ENCODE results near the gene OLIG2. TPM values are rescaled to one million over a fixed set of nuclear protein-coding genes. Genes with fewer than 3 reads are reported as not detected.

The OLIG2 gene
- total and polyA plus RNA-seq, 2 experiments from 2014 or later, result 0.15 to 1.4 TPM

DNA sequence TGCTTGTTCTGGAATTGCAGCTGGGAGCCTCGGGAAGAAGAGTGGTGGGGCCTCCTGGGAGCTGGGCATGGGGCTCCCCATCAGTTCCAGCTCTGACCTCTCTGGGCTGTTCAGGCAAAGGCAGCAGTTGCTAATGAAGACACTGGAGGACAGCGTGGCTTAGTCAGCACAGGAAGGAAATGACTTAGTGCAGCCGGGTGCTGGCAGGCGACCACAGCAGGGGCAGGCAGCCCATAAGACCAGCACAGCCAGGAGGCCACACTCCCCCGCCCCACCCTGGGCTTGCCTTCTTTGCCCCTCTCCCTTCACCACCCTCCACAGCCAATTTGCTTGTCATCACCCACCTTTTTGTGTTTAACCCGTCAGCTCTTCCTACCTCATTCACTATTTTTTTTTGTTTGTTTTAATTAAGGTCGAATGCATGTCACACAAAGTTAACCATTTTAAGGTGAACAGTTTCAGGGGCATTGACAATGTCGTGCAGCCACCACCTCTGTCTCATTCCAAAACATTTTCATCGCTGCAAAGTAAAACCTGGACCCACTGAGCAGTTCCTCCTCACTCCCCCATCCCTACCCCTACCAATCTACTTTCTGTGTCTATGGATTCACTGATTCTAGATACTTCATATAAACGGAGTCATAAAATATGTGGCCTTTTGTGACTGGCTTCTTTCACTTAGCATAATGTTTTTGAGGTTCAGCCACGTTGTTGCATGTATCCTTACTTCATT is 10.9 kb downstream of the OLIG2 start:
- H3K4me1 ChIP-seq (ENCODE audit: insufficient read depth), result peaks cover 21% of the 10 kb centered on the region
- H3K36me3 ChIP-seq (ENCODE audit: insufficient read depth), result no peaks in the 10 kb centered on the region
- H3K27me3 ChIP-seq (ENCODE audit: insufficient read depth), result peaks cover 68% of the 10 kb centered on the region
- H3K4me3 ChIP-seq, result no peak overlapping the region
- H3K9me3 Mint-ChIP-seq, result no peaks in the 10 kb centered on the region
- no peaks in the 10 kb centered on the region for H3K9me2 ChIP-seq (ENCODE audit: insufficient read depth)
- no peak overlapping the region for H2AFZ ChIP-seq
- H3F3A ChIP-seq (replicated peaks; ENCODE audit: low read depth), result no peaks in the 10 kb centered on the region
- H3K27ac ChIP-seq (ENCODE audit: low read depth), result no peak overlapping the region
- no peak overlapping the region; the same call in 2 of the 3 replicates for H3K4me3 Mint-ChIP-seq
- no peaks in the 10 kb centered on the region for H3K79me2 ChIP-seq (replicated peaks; ENCODE audit: insufficient read depth)
- H3K27ac Mint-ChIP-seq, result no peak overlapping the region
- no peak for TF ChIP-seq CREB1 (CRISPR knock-in tag; IDR thresholded peaks at IDR 0.05; ENCODE audit: low read depth)
- TF ChIP-seq, protein P1, sequence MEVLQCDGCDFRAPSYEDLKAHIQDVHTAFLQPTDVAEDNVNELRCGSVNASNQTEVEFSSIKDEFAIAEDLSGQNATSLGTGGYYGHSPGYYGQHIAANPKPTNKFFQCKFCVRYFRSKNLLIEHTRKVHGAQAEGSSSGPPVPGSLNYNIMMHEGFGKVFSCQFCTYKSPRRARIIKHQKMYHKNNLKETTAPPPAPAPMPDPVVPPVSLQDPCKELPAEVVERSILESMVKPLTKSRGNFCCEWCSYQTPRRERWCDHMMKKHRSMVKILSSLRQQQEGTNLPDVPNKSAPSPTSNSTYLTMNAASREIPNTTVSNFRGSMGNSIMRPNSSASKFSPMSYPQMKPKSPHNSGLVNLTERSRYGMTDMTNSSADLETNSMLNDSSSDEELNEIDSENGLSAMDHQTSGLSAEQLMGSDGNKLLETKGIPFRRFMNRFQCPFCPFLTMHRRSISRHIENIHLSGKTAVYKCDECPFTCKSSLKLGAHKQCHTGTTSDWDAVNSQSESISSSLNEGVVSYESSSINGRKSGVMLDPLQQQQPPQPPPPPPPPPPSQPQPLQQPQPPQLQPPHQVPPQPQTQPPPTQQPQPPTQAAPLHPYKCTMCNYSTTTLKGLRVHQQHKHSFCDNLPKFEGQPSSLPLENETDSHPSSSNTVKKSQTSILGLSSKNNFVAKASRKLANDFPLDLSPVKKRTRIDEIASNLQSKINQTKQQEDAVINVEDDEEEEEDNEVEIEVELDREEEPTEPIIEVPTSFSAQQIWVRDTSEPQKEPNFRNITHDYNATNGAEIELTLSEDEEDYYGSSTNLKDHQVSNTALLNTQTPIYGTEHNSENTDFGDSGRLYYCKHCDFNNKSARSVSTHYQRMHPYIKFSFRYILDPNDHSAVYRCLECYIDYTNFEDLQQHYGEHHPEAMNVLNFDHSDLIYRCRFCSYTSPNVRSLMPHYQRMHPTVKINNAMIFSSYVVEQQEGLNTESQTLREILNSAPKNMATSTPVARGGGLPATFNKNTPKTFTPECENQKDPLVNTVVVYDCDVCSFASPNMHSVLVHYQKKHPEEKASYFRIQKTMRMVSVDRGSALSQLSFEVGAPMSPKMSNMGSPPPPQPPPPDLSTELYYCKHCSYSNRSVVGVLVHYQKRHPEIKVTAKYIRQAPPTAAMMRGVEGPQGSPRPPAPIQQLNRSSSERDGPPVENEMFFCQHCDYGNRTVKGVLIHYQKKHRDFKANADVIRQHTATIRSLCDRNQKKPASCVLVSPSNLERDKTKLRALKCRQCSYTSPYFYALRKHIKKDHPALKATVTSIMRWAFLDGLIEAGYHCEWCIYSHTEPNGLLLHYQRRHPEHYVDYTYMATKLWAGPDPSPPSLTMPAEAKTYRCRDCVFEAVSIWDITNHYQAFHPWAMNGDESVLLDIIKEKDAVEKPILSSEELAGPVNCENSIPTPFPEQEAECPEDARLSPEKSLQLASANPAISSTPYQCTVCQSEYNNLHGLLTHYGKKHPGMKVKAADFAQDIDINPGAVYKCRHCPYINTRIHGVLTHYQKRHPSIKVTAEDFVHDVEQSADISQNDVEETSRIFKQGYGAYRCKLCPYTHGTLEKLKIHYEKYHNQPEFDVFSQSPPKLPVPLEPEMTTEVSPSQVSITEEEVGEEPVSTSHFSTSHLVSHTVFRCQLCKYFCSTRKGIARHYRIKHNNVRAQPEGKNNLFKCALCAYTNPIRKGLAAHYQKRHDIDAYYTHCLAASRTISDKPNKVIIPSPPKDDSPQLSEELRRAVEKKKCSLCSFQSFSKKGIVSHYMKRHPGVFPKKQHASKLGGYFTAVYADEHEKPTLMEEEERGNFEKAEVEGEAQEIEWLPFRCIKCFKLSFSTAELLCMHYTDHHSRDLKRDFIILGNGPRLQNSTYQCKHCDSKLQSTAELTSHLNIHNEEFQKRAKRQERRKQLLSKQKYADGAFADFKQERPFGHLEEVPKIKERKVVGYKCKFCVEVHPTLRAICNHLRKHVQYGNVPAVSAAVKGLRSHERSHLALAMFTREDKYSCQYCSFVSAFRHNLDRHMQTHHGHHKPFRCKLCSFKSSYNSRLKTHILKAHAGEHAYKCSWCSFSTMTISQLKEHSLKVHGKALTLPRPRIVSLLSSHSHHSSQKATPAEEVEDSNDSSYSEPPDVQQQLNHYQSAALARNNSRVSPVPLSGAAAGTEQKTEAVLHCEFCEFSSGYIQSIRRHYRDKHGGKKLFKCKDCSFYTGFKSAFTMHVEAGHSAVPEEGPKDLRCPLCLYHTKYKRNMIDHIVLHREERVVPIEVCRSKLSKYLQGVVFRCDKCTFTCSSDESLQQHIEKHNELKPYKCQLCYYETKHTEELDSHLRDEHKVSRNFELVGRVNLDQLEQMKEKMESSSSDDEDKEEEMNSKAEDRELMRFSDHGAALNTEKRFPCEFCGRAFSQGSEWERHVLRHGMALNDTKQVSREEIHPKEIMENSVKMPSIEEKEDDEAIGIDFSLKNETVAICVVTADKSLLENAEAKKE (CRISPR knock-in tag; IDR thresholded peaks at IDR 0.05), result no peak
- TF ChIP-seq, protein P2, sequence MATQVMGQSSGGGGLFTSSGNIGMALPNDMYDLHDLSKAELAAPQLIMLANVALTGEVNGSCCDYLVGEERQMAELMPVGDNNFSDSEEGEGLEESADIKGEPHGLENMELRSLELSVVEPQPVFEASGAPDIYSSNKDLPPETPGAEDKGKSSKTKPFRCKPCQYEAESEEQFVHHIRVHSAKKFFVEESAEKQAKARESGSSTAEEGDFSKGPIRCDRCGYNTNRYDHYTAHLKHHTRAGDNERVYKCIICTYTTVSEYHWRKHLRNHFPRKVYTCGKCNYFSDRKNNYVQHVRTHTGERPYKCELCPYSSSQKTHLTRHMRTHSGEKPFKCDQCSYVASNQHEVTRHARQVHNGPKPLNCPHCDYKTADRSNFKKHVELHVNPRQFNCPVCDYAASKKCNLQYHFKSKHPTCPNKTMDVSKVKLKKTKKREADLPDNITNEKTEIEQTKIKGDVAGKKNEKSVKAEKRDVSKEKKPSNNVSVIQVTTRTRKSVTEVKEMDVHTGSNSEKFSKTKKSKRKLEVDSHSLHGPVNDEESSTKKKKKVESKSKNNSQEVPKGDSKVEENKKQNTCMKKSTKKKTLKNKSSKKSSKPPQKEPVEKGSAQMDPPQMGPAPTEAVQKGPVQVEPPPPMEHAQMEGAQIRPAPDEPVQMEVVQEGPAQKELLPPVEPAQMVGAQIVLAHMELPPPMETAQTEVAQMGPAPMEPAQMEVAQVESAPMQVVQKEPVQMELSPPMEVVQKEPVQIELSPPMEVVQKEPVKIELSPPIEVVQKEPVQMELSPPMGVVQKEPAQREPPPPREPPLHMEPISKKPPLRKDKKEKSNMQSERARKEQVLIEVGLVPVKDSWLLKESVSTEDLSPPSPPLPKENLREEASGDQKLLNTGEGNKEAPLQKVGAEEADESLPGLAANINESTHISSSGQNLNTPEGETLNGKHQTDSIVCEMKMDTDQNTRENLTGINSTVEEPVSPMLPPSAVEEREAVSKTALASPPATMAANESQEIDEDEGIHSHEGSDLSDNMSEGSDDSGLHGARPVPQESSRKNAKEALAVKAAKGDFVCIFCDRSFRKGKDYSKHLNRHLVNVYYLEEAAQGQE (IDR thresholded peaks at IDR 0.05; ENCODE audit: unreplicated experiment), result no peak
- no peak for TF ChIP-seq STAT1 (IDR thresholded peaks at IDR 0.05; ENCODE audit: unreplicated experiment)
- TF ChIP-seq EZH2phosphoT487 (IDR thresholded peaks at IDR 0.05; ENCODE audit: unreplicated experiment), result no peak
- TF ChIP-seq, protein P3, sequence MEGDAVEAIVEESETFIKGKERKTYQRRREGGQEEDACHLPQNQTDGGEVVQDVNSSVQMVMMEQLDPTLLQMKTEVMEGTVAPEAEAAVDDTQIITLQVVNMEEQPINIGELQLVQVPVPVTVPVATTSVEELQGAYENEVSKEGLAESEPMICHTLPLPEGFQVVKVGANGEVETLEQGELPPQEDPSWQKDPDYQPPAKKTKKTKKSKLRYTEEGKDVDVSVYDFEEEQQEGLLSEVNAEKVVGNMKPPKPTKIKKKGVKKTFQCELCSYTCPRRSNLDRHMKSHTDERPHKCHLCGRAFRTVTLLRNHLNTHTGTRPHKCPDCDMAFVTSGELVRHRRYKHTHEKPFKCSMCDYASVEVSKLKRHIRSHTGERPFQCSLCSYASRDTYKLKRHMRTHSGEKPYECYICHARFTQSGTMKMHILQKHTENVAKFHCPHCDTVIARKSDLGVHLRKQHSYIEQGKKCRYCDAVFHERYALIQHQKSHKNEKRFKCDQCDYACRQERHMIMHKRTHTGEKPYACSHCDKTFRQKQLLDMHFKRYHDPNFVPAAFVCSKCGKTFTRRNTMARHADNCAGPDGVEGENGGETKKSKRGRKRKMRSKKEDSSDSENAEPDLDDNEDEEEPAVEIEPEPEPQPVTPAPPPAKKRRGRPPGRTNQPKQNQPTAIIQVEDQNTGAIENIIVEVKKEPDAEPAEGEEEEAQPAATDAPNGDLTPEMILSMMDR (conservative IDR thresholded peaks at IDR 0.05; ENCODE audit: low read depth in 2 of 2), result no peak
- TF ChIP-seq NANOG (IDR thresholded peaks at IDR 0.05; ENCODE audit: borderline replicate concordance), result no peak
- no peak for TF ChIP-seq EZH2 (IDR thresholded peaks at IDR 0.05; ENCODE audit: low read depth, unreplicated experiment)
- TF ChIP-seq JUNB (IDR thresholded peaks at IDR 0.05; ENCODE audit: unreplicated experiment), result no peak
- TF ChIP-seq, protein P4, sequence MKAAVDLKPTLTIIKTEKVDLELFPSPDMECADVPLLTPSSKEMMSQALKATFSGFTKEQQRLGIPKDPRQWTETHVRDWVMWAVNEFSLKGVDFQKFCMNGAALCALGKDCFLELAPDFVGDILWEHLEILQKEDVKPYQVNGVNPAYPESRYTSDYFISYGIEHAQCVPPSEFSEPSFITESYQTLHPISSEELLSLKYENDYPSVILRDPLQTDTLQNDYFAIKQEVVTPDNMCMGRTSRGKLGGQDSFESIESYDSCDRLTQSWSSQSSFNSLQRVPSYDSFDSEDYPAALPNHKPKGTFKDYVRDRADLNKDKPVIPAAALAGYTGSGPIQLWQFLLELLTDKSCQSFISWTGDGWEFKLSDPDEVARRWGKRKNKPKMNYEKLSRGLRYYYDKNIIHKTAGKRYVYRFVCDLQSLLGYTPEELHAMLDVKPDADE (IDR thresholded peaks at IDR 0.05), result no peak
- no peak for TF ChIP-seq ZNF331 (CRISPR knock-in tag; IDR thresholded peaks at IDR 0.05; ENCODE audit: low read depth)
- no peak for TF ChIP-seq POLR2AphosphoS5 (IDR thresholded peaks at IDR 0.05; ENCODE audit: low read depth)
- DNase-seq (ENCODE audit: low spot score) (no peak), ATAC-seq (no peak)
- H3K4me2 ChIP-seq, result peak overlapping the region; percentile 38; the same call in 1 of the 2 replicates
- H4K20me1 ChIP-seq (replicated peaks; ENCODE audit: insufficient read depth), result peaks cover 11% of the 10 kb centered on the region
- H3K36me3 Mint-ChIP-seq (ENCODE audit: low read depth), result no peaks in the 10 kb centered on the region
- H3K4me1 Mint-ChIP-seq, result peaks cover 36% of the 10 kb centered on the region
- peaks cover 48% of the 10 kb centered on the region for H3K27me3 Mint-ChIP-seq (ENCODE audit: insufficient read depth, low read depth, poor library complexity)
